ENCODE data around the gene GSN.

GSN gene

DNA sequence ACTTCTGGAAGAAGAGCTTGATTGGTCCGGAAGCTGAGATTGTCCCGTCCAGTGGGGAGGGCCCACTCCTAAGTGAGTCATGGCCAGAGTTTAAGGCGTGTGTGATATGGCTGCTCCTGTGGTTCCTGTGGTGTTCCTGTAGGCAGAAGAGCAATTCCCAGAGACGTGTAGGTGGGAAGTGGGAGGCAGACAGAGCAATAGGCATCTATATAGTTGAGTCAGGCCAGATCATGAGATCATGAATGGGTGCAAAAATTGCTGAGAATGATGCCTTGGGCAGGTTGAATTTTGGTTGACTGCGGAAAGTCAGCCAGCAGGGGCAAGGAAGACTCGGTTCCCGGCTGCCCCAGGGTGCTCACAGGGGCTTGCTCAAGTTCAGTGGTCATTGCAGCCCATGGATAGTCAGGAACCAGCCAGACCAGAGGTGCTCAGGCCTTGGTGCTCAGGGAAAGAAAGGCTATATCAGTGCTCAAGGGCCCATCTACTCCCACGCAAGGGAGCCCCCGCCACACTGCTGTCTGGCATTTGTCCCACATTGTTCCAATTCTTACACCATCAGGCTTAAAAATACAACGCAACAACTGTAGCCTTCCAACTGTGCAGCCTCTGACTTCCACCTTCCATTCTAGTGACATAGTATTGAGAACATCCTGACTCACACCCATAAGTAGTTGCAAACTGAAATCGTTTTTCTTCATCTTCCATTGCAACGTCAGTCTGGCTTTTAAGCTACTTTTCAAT is 21.0 kb upstream of the GSN start:
- DNase-seq: no peak

DNA sequence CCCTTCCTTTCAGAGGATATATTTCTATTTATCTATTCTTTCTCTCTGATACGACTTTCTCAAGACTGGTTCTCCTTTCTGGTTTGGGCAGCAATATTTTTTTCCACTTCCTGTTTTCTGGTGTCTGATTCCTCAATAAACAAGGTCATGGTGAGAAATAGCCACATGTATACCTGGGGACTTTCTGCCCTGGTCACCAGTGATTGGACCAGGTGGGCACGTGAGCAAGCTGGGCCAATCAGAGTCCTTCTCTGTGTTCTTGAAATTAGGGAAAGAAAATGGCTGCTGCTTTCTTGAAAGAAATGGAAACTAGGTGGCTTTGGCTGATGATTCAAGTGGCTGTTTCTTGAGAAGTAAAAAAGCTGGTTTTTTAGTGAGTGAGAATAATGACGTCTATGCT is 18.4 kb upstream of the GSN start:
- DNase-seq: peak; percentile 47

DNA sequence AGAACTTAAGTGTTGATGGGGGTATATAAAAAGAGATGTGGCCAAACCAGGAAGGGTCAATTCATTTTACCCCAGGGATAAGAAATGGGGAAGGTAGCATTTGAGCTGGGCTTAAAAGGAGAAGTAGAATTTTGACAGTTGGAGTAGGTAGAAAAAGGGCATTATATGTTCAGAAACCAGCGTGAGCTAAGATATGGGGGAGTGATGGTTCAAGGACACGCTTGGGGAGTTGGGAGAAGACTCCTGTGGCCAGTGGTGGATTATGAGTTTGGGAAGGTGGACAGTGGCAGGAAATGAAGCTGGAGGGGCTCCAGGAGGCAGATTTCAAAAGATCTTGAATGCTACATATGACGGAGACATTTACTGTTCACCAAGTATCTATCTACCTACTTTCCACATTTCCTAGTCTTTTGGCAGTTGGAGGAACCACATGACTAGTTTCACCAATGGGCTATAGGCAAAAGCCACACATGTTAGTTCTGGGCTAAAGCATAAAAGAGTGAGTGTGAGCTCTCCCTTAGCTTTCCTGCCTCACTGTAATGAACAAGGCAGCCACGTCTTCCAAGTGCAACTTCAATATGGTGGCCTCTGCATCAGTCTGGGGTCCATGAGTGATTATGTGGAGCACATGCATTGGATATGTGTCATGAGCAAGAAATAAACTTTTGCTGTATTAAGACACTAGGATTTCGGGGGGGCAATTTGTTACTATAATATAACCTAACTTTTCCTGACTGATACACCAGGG is 15.7 kb upstream of the GSN start:
- peak; percentile 44 for DNase-seq

DNA sequence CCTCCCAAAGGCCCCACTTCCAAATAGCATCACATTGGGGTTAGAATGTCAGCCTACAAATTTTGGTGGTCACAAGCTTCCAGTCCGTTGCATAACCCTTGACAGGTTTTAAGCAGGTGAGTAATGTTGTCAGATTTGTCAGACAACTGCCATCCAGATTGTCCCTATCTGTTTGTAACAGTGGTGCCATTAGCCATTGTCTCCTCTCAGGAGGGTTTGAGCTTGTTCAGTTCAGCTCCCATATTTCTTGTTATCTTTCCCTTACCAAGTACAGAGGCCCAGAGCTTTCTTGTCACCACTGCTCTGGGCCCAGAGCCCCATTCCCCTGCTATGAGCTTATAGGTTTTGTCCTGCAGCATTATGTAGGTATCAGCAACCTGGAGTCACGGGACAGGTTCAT is 14.8 kb upstream of the GSN start:
- DNase-seq: no peak

DNA sequence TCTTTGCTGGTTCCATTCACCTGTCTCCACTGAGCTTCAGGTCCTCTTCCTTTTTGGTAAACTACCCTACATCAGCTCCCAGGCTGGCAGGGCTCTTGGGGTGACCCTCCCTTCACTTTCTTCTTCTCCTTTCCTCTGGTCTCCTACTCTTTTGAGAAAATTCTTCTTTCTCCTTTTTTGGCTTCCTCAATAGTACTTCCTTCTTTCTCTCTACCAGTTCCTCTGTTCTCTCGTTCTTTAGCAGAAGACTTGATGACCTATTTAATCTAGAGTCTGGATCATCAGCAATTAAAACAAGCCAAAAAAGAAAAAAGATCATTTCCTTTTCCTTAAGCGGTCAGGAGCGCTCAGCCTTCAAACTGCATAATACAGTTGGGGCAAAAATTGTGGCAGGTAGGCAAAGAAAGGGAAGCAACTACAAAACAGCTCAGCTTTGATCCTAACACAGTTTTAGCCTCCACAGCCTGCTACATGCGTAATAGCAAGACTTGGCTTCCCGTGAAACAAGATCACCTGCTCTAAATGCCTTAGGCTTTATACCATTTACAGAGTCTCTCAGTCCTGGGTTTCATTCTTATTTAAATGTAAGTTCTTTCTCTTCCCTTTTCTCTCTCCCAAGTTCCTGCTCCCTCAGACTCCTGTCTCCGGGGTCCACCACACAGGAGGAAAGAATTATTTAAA is 14.0 kb upstream of the GSN start:
- no peak for DNase-seq

DNA sequence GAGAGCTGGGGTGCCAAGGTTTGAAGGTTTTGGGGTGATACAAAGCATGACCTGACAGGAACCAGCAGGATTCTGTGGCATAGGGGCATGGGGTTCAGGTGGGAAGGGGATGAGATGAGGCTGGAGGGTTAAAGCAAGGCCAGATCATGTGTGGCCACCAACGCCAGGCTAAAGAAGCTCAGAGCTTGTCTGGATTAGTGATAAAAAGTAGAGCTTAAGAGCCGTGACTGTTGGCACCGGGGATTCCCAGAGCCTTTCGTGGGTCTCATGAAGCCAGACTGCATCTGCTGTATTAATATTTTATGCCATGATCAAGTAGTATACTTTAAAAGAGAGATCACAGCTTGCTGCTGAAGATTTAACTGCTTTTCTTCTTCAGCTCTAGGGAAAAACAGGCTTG is 8.5 kb upstream of the GSN start:
- no peak for DNase-seq

DNA sequence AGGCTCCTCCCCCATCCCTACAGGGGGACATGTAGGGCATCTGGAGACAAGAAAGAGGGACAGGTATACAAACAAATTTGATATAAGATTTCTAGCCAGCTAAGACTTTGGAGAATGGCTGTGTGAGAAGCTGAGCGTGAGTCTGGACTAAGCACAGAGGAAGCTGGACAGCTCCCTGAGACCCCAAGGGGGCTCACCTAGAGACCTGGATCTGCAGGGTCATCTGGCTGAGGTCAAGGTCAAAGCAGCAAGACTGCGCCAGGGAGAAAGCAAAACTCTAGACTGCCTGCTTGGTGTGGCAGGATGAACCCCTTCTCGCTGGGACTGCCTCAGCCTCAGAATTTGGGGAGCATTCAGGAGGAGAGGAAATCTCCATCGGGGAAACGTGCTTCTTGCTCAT is 8.0 kb upstream of the GSN start:
- no peak for DNase-seq

DNA sequence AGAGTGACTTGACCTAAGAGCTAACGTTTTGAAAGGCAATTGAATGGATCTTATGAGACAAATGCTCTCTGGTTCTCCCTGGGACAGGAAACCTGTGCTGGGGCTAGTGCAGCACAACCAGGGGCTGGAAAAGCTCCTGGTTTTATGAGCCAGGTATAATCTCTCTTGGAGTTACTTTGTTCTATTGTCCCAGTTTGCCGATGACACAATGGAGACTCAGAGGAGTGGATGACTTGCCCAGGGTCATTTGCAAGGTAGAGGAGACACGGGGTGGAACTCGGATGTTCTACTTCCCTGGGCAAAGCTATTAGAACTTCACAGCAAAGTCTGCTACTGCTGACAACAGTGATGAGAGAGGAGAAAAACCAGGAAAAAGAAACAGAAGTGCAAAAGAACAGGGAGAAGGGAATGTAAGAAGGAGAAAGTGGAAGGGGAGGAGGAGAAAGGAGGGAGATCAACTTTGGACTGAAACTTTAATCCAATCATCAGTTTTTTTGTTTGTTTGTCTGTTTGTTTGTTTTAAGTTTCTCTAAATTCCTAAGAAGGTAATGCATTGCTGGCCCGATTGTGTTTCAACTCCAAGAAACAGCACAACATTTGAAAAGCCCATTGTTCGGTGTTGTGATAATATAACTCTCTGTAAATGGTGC is 7.4 kb upstream of the GSN start:
- DNase-seq: no peak

DNA sequence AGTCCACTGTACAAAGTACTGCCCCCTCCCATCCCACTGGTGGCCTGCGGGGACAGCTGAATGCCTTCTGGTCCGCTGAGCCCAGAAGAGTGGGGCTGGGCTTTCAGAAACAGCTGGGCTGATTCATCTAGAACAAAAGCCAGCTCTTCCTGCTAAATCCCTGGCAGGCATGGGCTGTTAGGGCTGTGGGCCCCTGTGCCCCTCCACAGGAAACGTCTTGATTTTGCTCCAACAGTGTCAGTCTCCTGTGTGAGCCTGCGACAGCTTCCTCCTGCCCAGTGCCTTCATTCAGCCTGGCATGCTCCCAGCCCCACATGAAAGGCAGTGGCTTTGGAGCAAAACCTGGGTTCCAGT is 6.9 kb upstream of the GSN start:
- no peak for DNase-seq

DNA sequence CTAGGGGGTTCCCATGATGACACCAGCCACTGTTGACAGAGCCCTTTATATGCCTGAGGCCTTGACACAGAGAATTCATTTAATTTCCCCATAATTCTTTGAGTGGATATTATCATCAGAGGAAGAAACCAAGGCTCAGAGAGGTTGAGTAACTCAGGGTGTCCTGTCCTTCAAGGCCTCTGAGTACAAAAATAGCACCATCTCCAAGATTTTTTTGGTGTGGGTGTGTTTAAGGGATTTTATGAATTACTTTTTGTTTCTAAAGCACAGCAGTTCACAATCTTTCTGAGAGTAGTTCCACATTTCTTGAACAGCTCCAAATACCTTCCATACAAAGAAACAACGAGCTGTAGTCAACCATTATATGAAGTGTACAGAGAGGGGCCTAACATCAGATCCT is 6.2 kb upstream of the GSN start:
- DNase-seq: no peak

DNA sequence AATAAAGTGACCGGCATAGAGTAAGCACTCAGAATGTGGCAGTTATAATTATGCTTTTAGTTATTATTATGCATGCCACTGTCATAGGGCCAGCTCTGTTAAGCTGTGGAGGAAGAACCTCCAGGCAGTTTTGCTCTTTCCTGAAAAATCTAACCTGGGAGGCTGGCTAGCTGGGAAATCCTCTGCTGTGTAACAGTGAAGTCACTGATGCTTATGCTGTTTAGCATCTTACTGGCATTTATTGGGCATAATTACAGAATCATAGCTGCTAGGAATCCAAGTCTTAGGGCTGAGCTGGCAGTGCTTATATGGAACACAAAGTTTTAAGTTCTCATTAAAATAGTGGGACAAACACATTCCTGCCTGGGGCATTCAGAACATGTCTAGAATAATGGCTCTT is 5.5 kb upstream of the GSN start:
- DNase-seq: no peak

DNA sequence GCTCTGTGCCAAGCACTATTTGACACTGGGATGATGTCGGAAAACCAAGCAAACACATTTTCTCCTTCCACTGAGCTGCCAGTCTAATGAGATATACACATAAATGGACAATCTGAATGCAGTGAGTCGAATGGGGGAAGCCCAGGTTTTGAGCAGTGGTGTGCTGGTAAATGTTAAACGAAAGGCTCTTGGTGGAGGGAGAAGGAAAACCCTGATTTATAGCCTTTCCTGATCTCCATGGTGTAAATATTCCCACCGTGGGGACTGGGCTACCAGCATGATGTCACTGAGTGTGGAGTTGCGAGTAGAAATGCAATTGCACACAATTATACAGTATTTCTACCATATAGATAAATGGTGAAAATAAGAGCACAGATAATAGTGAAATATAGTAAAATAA is 5.0 kb upstream of the GSN start:
- no peak for DNase-seq

DNA sequence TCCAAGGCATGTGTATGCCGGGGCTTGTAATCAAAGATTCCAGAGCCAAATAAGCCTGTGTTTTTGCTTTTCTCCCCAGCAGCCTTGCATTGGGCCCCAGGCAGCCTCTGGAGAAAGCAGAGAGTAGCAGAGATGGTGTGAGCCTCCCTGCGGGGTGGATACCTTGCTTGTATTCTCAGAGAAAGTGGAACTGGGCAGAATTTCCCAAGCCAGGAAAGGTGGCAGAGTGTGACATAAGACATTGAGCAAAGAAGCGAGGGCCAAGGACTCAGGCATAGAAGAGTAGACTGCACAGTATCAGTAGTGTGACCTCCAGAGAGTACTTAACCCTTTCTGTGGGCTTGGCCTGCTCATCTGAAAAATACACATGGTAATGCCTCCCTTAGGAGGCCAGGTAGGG is 1.6 kb upstream of the GSN start:
- no peak for DNase-seq

DNA sequence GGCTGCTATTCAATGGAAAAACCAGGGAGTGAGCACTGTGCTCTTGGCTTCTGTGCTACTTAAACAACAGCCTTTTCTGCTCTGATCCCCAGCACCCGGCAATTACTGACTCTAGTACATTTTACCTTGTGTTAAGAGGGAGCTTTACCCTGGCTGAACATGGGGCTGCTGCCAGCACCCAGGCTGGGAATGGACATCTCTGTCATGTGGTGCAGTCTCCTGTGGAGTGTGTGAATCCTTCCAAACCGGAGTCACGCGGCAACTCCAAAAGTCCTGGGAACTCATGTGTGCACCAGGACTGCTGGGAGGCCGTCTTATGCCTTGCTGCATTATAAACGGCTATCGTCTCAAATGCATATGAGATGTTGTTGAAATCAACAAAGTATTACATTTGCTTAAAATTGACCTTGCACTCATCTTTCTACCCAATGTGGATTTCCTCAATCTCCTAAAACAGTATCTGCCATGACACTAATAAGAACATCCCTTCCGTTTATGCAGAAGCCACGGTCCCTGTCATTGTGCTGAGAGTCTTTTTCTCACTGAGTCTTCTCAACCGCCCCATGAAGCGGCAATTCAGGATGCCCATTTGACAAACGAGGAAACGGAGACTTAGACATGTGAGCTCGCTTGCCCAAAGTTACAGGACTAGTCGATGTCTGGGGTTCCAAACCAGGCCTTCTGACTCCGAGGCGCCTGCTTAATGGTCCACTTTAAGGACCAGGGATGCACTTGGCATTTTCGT is 884 bp upstream of the GSN start:
- DNase-seq: no peak

DNA sequence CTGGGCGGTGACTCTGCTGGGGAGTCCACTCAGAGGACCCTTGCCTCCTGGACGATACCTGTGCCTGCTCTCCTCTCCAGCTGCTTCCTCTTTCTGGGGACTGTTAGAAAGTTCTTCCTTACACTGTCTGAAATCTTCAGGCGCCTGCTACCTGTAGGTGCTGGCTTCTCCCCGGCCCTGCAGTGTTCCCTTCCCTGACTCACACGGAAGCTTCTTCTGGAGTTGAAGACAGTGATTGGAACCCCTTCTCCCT is 562 bp downstream of the GSN start:
- DNase-seq: peak; percentile 47

DNA sequence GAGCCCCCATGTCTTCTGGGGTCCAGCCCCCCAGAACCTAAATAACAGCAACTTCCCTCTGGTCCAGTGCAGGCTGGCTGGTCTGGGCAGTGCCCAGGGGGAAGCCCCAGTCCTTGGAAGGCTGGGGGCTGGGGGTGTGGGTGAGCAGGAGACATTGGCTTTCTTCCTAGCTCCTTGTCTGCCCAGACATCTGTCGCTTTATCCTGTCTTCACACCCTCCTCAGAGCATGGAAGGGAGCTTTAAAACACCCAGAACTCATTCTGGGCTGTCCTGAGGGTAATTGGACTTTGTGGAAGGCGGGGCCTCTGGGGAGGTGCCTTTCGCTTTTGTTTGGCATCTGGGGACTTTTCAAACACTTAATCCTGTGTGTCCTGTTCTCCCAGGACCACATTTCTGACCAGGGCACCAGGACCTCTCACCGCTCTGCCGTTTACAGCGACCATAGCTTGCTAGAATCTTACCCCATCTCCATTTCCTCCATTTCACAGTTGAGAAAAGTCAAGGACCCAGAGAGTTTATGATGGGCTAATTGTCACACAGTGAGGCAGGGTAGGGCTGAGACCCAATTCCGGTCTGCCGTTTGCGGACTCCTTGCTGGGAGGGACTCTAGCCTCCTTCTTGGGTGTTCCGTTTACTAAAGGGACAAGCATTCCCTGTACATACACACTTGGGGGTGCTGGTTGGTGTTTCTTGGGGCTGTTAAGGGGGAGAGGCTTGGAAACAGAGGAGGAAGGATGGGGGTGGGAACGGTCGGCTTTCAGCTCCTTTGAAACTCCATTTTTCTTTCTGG is 1.1 kb downstream of the GSN start:
- peak; percentile 74 for DNase-seq

DNA sequence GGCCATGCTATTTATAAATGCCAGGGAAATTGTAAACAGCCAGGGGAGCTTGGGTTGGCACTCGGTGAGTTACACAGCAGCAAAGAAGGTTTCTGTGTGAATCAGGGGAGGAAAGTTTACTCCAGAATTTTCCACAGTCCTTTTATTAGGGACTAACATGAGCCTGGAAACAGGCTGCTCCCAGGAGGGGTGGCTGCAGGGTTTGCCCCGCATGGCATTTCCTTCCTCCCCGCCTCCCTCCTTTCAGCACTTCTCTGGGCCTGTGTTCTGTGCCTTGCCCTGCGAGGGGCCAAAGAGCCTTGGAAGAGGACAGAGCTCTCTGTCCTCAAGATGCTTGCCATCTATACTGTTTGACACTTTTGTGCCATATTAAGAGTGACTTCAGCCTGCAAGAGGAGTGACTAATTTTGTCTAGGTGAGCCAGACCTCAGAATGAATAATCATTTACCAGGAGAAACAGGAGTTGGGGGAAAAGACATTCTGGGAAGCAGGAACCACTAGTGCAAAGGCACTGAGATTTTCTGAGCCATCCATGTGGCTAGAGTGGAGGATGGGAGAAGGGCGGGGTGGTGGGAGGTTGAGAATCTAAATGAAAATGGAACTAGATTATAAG is 1.8 kb downstream of the GSN start:
- no peak for DNase-seq

DNA sequence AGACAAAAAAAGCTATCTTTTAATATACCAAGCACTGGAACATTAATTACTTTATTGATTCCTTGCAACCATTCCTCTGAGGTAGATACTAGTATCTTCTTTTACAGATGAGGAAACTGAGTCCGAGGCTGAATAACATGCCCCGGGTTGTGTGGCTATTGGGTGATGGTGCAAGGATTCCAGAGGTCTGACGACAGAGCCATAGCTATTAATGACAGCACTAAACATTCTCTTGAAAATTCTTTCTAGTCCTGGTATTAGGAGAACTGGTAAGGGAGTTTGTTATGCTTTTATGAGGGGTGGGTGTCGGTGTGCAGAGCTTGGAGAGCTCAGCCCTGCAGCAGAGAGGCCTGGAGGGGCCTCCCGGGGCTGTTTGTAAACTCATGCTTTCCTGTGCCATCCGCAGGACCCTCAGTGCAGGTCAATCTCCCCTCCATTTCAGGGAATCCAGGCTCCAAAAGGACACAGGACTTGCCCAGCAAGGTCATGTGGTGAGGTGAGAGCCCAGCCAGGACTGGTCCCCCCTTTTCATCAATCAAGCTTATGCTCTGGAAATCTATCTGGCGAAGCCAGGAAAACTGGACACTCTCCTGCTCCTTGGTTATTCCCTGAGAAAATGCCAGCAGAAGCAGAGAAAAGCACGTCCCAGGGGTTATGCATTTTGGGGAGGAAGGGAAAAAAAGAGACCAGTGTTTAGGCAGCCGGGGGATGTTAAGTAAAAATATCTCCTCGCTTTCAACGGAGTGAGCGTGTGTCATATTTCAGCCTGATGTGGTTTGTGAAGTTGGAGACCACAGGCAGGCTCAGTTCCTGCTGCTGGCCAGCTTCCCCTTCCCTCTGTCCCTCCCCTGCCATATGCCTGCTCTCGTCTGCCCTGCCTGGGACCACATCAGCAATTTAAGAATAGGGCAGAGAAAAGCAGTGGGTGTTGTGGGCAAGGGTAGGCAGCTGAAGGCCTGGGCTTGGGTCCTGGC is 3.7 kb downstream of the GSN start:
- DNase-seq: peak; percentile 75

DNA sequence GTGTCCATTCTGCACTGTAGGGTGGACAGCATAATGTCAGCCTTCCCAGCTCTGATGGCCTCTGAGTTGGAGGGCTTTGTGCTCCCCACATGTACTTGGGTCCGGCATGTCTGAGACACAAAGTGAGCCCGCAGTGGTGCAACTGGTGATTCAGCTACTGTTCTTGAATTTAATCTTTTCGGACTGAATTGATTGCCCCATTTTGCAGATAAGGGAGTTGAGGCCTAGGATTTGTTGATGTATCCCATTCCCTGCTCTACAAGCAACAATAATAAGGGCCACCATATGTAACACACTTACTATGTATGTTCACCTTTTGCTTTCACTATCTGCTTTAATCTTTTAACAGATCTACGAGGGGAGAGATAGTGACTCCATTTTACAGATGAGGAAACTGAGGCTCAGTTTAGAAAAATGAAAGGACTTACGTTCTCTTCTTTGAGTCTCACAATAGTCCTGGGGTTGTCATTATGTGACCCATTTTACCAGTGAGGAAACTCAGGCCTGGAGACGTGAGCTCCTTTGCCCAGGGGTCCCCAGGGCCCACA is 4.5 kb downstream of the GSN start:
- DNase-seq: no peak

DNA sequence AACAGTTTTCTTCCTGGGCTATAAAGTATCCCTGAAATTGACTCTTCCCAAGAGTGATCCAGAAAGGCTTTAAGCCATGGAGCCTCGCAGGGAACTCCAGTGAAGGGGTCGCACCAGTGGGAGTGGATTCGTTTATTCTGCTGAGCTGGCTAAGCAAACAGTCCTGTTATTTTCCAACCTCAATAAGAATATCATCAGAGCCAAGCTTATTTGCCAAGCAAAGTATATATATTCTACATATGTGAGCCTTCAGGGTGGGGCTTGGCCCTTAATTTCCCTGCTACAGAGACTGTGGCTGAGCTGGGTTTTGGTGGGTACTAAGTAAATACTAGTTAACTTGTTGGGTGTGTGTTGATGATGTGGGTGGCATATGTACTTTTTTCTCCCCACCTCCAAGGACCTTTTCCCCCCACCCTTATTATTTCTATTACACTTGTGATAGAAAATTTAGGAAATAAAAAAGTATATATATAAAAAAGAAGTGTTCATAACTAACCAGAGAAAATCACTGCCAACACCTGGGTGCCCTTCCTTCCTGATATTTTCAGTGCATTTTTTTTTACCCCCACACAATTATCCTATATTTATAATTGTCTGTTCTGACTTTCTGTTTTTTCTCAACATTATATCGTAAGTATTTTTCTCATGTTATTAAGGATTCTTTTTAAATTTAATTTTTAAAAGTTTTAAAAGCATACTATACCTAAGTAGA is 5.3 kb downstream of the GSN start:
- no peak for DNase-seq

All from hematopoietic multipotent progenitor cell treated with erythropoietin and hydrocortisone succinate and interleukin-3 and kit ligand, for 6 days (in vitro differentiated cells).